Activated T-helper 1 cell treated with anti-CD3 and anti-CD28 coated beads, Interleukin-12 subunit alpha, Interleukin-12 subunit beta, Interleukin-2, Interleukin-4 antibody, amounts not matched to agents 30 ng/mL and 10 ng/mL and 1 ng/mL, durations not matched to agents 14 hours and 24 hours and 36 hours (primary cell): ENCODE measurements around the gene LASP1. TPM values are rescaled to one million over a fixed set of nuclear protein-coding genes. Genes with fewer than 3 reads are reported as not detected.
"Not testable (repeated sequence)": the region's sequence is repeated elsewhere in the genome, so short reads cannot be mapped to it uniquely, and the experiment has no call there.

Experiments
- DNase-seq: peaks from one replicate; pipeline ENCODE4 v3.0.0; 2021; ENCODE audit warnings: low spot score
- H3K27ac Mint-ChIP-seq: one replicate; pipeline ENCODE4 v1.8.0; 2021; ENCODE audit warnings: mild to moderate bottlenecking, mixed read lengths
- H3K27me3 Mint-ChIP-seq: one replicate; pipeline ENCODE4 v1.8.0; 2022; ENCODE audit warnings: mild to moderate bottlenecking, moderate library complexity, mixed read lengths; ENCODE audit not compliant: insufficient read depth
- H3K36me3 Mint-ChIP-seq: one replicate; pipeline ENCODE4 v1.8.0; 2021; ENCODE audit warnings: low read depth, mixed read lengths
- H3K4me1 Mint-ChIP-seq: one replicate; pipeline ENCODE4 v1.8.0; 2021; ENCODE audit warnings: low read depth, mixed read lengths
- H3K4me3 Mint-ChIP-seq: one replicate; pipeline ENCODE4 v1.8.0; 2021; ENCODE audit warnings: mild to moderate bottlenecking, moderate library complexity, mixed read lengths
- H3K9me3 Mint-ChIP-seq: one replicate; pipeline ENCODE4 v1.8.0; 2021; ENCODE audit warnings: mixed read lengths
- intact Hi-C: fragments of 100-400 bp; cut with micrococcal nuclease; formaldehyde crosslinking; loops from one replicate; pipeline ENCODE4 v1.15.1; 2024
- total RNA-seq: library from RNA; stranded (reverse); gene quantifications from 2 replicates; pipeline ENCODE4 v1.2.3, GENCODE V29; 2022

LASP1 gene
- total RNA-seq, 1 donor from 2014 or later: 133 TPM

DNA sequence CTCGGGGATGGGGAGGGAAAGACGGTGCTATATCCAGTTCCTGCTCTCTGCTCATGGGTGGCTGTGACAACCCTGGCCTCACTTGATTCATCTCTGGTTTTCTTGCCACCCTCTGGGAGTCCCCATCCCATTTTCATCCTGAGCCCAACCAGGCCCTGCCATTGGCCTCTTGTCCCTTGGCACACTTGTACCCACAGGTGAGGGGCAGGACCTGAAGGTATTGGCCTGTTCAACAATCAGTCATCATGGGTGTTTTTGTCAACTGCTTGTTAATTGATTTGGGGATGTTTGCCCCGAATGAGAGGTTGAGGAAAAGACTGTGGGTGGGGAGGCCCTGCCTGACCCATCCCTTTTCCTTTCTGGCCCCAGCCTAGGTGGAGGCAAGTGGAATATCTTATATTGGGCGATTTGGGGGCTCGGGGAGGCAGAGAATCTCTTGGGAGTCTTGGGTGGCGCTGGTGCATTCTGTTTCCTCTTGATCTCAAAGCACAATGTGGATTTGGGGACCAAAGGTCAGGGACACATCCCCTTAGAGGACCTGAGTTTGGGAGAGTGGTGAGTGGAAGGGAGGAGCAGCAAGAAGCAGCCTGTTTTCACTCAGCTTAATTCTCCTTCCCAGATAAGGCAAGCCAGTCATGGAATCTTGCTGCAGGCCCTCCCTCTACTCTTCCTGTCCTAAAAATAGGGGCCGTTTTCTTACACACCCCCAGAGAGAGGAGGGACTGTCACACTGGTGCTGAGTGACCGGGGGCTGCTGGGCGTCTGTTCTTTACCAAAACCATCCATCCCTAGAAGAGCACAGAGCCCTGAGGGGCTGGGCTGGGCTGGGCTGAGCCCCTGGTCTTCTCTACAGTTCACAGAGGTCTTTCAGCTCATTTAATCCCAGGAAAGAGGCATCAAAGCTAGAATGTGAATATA, 50.8 kb downstream of the LASP1 start:
- no peaks in the 10 kb centered on the region for H3K9me3 Mint-ChIP-seq
- no peak overlapping the region for H3K4me3 Mint-ChIP-seq
- H3K36me3 Mint-ChIP-seq: peaks cover 22% of the 10 kb centered on the region
- peak overlapping the region; percentile 65 for H3K27ac Mint-ChIP-seq
- H3K4me1 Mint-ChIP-seq: peaks cover 10% of the 10 kb centered on the region
- intact Hi-C loops: no loop called here
- no peaks in the 10 kb centered on the region for H3K27me3 Mint-ChIP-seq
- DNase-seq: no peak

- Mint-ChIP-seq H3K4me1 (peaks cover 21% of the 10 kb centered on the region), H3K4me3 (no peak overlapping the region), H3K27me3 (no peaks in the 10 kb centered on the region), H3K27ac (peak overlapping the region; percentile 49), H3K9me3 (no peaks in the 10 kb centered on the region), H3K36me3 (peaks cover 21% of the 10 kb centered on the region)
- intact Hi-C loops: no loop called here
- DNase-seq: no peak
Observed at GRCh38 chr17:38921756-38922411, 52.0 kb downstream of the LASP1 start.

DNA sequence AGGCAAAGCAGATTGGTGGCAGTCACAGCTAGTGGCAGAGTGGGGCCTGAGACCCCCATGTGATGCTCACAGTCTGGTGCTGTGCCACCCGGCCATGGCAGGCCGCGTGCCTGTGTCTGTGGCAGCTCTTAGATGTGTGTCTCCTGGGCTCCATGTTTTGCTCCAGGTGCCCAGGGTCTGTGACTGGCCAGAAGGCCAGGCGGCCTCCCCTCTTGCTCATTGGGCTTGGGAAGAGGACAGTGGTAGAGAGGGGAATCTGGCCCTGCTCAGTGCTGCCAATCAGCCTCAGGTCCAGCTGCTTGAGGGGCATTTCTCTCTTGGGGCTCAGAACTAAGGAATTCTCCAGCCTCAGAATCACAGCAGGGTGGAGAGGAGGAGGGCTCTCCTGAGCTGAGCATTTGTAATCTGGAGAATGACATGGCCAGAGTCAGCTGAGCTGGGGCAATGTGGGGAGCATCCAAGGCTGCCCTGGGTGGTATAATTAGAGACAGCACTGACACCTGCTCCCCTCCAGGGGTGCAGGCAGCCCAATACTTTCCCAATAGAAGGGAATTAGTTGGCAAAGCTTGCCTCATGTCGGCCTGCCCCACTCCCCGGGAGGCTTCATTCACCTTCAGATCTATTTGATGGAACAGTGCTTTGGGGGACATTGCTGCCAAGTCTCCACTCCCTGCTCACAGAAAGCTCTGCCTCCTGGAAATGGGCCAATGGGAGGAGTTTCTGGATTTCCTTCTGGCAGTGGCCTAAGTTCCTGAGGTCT, 52.9 kb downstream of the LASP1 start:
- H3K27ac Mint-ChIP-seq: no peak overlapping the region
- peaks cover 24% of the 10 kb centered on the region for H3K4me1 Mint-ChIP-seq
- intact Hi-C loops: no loop called here
- H3K36me3 Mint-ChIP-seq: peaks cover 16% of the 10 kb centered on the region
- no peaks in the 10 kb centered on the region for H3K9me3 Mint-ChIP-seq
- no peak overlapping the region for H3K4me3 Mint-ChIP-seq
- no peak for DNase-seq
- H3K27me3 Mint-ChIP-seq: no peaks in the 10 kb centered on the region

- Mint-ChIP-seq H3K36me3 (peaks cover 7% of the 10 kb centered on the region), H3K4me1 (peaks cover 24% of the 10 kb centered on the region), H3K27ac (peak within 1 kb of the TSS; percentile 21), H3K9me3 (no peaks in the 10 kb centered on the region), H3K4me3 (peak within 1 kb of the TSS; percentile 24), H3K27me3 (no peaks in the 10 kb centered on the region)
- DNase-seq: no peak
- intact Hi-C loops: loop anchor here (5.0 kb wide), 1 partner anchor 128 kb away; the partner anchor contains the start of gene PIP4K2B
Observed at GRCh38 chr17:38925263-38925995, 55.6 kb downstream of the LASP1 start, which contains the start of gene LASP1NB. LASP1NB (plus strand) TSS chr17:38925614.

GRCh38 chr17:38926293-38927070, 56.6 kb downstream of the LASP1 start:
- no peak for DNase-seq
- no peaks in the 10 kb centered on the region for H3K9me3 Mint-ChIP-seq
- H3K4me1 Mint-ChIP-seq: peaks cover 24% of the 10 kb centered on the region
- H3K36me3 Mint-ChIP-seq: peaks cover 3% of the 10 kb centered on the region
- no peaks in the 10 kb centered on the region for H3K27me3 Mint-ChIP-seq
- peak overlapping the region; percentile 53 for H3K27ac Mint-ChIP-seq
- intact Hi-C loops: loop anchor here (1.0 to 5.0 kb wide), 3 partner anchors 28 to 129 kb away; partner anchors contain the start of gene PIP4K2B
- peak overlapping the region; percentile 24 for H3K4me3 Mint-ChIP-seq

- H3K27ac Mint-ChIP-seq, intact Hi-C loops, H3K9me3 Mint-ChIP-seq, DNase-seq, H3K36me3 Mint-ChIP-seq, H3K4me3 Mint-ChIP-seq: not testable (repeated sequence)
- H3K4me1 Mint-ChIP-seq: peaks cover 14% of the 10 kb centered on the region
- peaks cover 13% of the 10 kb centered on the region for H3K27me3 Mint-ChIP-seq
Observed at GRCh38 chr17:38930782-38931181, 60.9 kb downstream of the LASP1 start.

- H3K4me1 Mint-ChIP-seq, H3K36me3 Mint-ChIP-seq, H3K27ac Mint-ChIP-seq, H3K4me3 Mint-ChIP-seq, intact Hi-C loops, DNase-seq, H3K9me3 Mint-ChIP-seq: not testable (repeated sequence)
- peaks cover 23% of the 10 kb centered on the region for H3K27me3 Mint-ChIP-seq
Observed at GRCh38 chr17:38933962-38934361, 64.1 kb downstream of the LASP1 start.

DNA sequence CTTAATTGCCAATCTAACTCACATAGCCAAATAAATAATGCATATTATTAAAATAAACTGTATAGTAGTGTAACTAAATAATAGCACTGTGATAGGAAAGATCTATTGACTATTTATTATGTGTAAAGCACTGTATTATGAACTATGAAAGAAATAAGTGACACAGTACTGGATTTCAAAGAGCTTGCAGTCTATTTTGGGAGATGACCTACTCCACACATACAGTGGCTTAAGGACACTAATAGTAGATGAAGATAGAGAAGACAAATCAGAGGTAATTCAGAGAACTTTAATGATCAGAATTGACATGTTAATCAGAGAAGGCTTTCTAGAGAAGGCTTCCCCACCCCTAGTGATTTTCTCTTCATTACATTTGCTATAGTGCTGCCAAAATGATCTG, 70.1 kb downstream of the LASP1 start:
- no peaks in the 10 kb centered on the region for H3K36me3 Mint-ChIP-seq
- no peak overlapping the region for H3K4me3 Mint-ChIP-seq
- no peaks in the 10 kb centered on the region for H3K9me3 Mint-ChIP-seq
- peaks cover 17% of the 10 kb centered on the region for H3K27me3 Mint-ChIP-seq
- H3K27ac Mint-ChIP-seq: no peak overlapping the region
- intact Hi-C loops: loop anchor here (5.0 kb wide), 1 partner anchor 68 kb away; the partner anchor contains the start of gene LASP1
- peaks cover 2% of the 10 kb centered on the region for H3K4me1 Mint-ChIP-seq
- no peak for DNase-seq

- DNase-seq: no peak
- intact Hi-C loops: loop anchor here (5.0 kb wide), 1 partner anchor 68 kb away; the partner anchor contains the start of gene LASP1
Observed at GRCh38 chr17:38940404-38940803, 70.5 kb downstream of the LASP1 start.

GRCh38 chr17:38942696-38943334, 73.0 kb downstream of the LASP1 start:
- no peaks in the 10 kb centered on the region for H3K36me3 Mint-ChIP-seq
- no peak overlapping the region for H3K27ac Mint-ChIP-seq
- peaks cover 3% of the 10 kb centered on the region for H3K27me3 Mint-ChIP-seq
- no peak overlapping the region for H3K4me3 Mint-ChIP-seq
- H3K9me3 Mint-ChIP-seq: no peaks in the 10 kb centered on the region
- intact Hi-C loops: loop anchor here (5.0 kb wide), 1 partner anchor 71 kb away; the partner anchor contains the start of gene LASP1
- H3K4me1 Mint-ChIP-seq: peaks cover 6% of the 10 kb centered on the region
- no peak for DNase-seq

More at GRCh38 chr17:38940404-38940803, 70.5 kb downstream of the LASP1 start:
- Mint-ChIP-seq H3K36me3 (no peaks in the 10 kb centered on the region), H3K27ac (no peak overlapping the region), H3K27me3 (peaks cover 17% of the 10 kb centered on the region), H3K9me3 (no peaks in the 10 kb centered on the region), H3K4me1 (peaks cover 6% of the 10 kb centered on the region), H3K4me3 (no peak overlapping the region)

DNA sequence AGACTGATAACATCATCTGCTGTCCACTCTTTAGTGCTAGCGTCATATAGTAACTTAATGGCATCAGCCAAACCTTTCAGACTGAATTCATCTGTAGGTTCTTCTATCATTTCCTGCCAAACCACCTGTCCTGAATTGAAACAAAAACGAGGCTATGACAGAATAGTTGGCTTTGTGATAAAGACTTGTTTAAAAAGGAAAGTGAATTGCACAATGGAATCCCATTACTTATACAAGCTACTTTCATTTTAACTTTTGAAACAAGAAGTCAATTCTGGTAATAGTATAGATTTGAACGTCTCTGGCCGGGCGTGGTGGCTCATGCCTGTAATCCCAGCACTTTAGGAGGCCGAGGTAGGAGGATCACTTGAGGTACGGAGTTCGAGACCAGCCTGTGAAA, 73.7 kb downstream of the LASP1 start:
- Mint-ChIP-seq H3K9me3 (no peaks in the 10 kb centered on the region), H3K36me3 (no peaks in the 10 kb centered on the region), H3K27ac (no peak overlapping the region), H3K27me3 (peaks cover 3% of the 10 kb centered on the region), H3K4me3 (no peak overlapping the region), H3K4me1 (peaks cover 6% of the 10 kb centered on the region)
- intact Hi-C loops: loop anchor here (5.0 kb wide), 1 partner anchor 71 kb away; the partner anchor contains the start of gene LASP1
- no peak for DNase-seq
